Endothelial cell (in vitro differentiated cells): ENCODE results near the gene AP2A2. TPM values are rescaled to one million over a fixed set of nuclear protein-coding genes. Genes with fewer than 3 reads are reported as not detected.

Experiments used
- DNase-seq: peaks from one replicate; pipeline ENCODE4 v3.0.0; 2021; ENCODE audit warnings: low spot score
- H3K27ac Mint-ChIP-seq: one replicate; pipeline ENCODE4 v1.8.0; 2021; ENCODE audit warnings: mixed read lengths, inconsistent platforms; ENCODE audit not compliant: unreplicated experiment
- H3K27me3 Mint-ChIP-seq: one replicate; pipeline ENCODE4 v1.8.0; 2021; ENCODE audit warnings: mild to moderate bottlenecking, moderate library complexity, mixed read lengths, inconsistent platforms; ENCODE audit not compliant: unreplicated experiment
- H3K36me3 Mint-ChIP-seq: one replicate; pipeline ENCODE4 v1.8.0; 2021; ENCODE audit warnings: mild to moderate bottlenecking, low read depth, mixed read lengths, inconsistent platforms; ENCODE audit not compliant: unreplicated experiment
- H3K4me1 Mint-ChIP-seq: one replicate; pipeline ENCODE4 v1.8.0; 2021; ENCODE audit warnings: mild to moderate bottlenecking, mixed read lengths, inconsistent platforms; ENCODE audit not compliant: unreplicated experiment
- H3K4me3 Mint-ChIP-seq: one replicate; pipeline ENCODE4 v1.8.0; 2021; ENCODE audit warnings: mild to moderate bottlenecking, mixed read lengths, inconsistent platforms; ENCODE audit not compliant: unreplicated experiment
- H3K9me3 Mint-ChIP-seq: one replicate; pipeline ENCODE4 v1.8.0; 2021; ENCODE audit warnings: mixed read lengths, inconsistent platforms; ENCODE audit not compliant: unreplicated experiment
- total RNA-seq: library from RNA; stranded (reverse); fragmentation: NEBNext Ultra II Directional; extraction: Animal tissue kit (Norgen Biotek cat#: 25700); gene quantifications from one replicate; pipeline ENCODE4 v1.2.1, GENCODE V29; 2021; ENCODE audit not compliant: unreplicated experiment
- TF ChIP-seq, protein P1 (sequence below): fragments of 200-600 bp; sonication (generic); IDR thresholded peaks from one replicate; pipeline ENCODE4 v1.5.0; 2021; ENCODE audit warnings: antibody characterized with exemption; ENCODE audit not compliant: unreplicated experiment

Gene AP2A2
- total RNA-seq, 1 donor from 2014 or later = 287 TPM

GRCh38 chr11:1008803-1009145 lies 83.1 kb downstream of the AP2A2 start:
- DNase-seq = no peak
- Mint-ChIP-seq H3K4me3 (no peak overlapping the region), H3K36me3 (peaks cover 58% of the 10 kb centered on the region), H3K27me3 (peaks cover 27% of the 10 kb centered on the region), H3K4me1 (no peaks in the 10 kb centered on the region), H3K9me3 (no peaks in the 10 kb centered on the region), H3K27ac (no peak overlapping the region)
- TF ChIP-seq, protein P1, sequence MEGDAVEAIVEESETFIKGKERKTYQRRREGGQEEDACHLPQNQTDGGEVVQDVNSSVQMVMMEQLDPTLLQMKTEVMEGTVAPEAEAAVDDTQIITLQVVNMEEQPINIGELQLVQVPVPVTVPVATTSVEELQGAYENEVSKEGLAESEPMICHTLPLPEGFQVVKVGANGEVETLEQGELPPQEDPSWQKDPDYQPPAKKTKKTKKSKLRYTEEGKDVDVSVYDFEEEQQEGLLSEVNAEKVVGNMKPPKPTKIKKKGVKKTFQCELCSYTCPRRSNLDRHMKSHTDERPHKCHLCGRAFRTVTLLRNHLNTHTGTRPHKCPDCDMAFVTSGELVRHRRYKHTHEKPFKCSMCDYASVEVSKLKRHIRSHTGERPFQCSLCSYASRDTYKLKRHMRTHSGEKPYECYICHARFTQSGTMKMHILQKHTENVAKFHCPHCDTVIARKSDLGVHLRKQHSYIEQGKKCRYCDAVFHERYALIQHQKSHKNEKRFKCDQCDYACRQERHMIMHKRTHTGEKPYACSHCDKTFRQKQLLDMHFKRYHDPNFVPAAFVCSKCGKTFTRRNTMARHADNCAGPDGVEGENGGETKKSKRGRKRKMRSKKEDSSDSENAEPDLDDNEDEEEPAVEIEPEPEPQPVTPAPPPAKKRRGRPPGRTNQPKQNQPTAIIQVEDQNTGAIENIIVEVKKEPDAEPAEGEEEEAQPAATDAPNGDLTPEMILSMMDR = no peak

- Mint-ChIP-seq H3K27ac (peak overlapping the region; percentile 57), H3K9me3 (no peaks in the 10 kb centered on the region), H3K27me3 (peaks cover 29% of the 10 kb centered on the region), H3K4me3 (peak overlapping the region; percentile 79), H3K4me1 (no peaks in the 10 kb centered on the region), H3K36me3 (peaks cover 54% of the 10 kb centered on the region)
- TF ChIP-seq, protein P1 = no peak
- no peak for DNase-seq
Measured at GRCh38 chr11:1009371-1009770, 83.7 kb downstream of the AP2A2 start.

- Mint-ChIP-seq H3K4me1 (no peaks in the 10 kb centered on the region), H3K27ac (peak overlapping the region; percentile 57), H3K27me3 (peaks cover 32% of the 10 kb centered on the region), H3K9me3 (no peaks in the 10 kb centered on the region), H3K4me3 (peak overlapping the region; percentile 79), H3K36me3 (peaks cover 51% of the 10 kb centered on the region)
- DNase-seq = no peak
- TF ChIP-seq, protein P1 = no peak
Measured at GRCh38 chr11:1009991-1010390, 84.3 kb downstream of the AP2A2 start.

GRCh38 chr11:1010551-1011319 lies 85.1 kb downstream of the AP2A2 start:
- H3K4me1 Mint-ChIP-seq = no peaks in the 10 kb centered on the region
- peaks cover 50% of the 10 kb centered on the region for H3K36me3 Mint-ChIP-seq
- TF ChIP-seq, protein P1 = no peak
- H3K9me3 Mint-ChIP-seq = no peaks in the 10 kb centered on the region
- H3K27ac Mint-ChIP-seq = peak overlapping the region; percentile 12
- DNase-seq = no peak
- H3K27me3 Mint-ChIP-seq = peaks cover 40% of the 10 kb centered on the region
- H3K4me3 Mint-ChIP-seq = peak overlapping the region; percentile 79

DNA sequence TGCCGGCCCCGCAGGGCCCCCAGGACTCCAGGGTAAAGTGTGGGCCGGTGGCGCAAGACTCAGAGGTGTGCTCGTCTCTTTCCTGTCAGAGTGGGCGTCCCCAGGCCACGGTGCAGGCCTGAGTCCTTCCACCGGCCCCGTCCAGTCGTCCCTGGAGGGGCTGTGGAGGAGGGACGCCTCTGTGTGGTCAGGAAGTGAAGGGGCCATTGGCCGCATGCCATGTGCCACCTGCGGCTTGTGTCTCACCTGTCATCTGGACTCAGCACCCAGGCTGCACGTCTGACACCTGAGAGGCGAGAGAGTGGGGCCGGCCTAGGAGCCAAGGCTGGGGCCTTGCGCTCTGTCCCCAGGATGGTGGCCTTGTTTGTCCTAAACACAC lies 85.6 kb downstream of the AP2A2 start:
- peaks cover under 1% of the 10 kb centered on the region for H3K9me3 Mint-ChIP-seq
- H3K4me1 Mint-ChIP-seq = no peaks in the 10 kb centered on the region
- no peak for DNase-seq
- TF ChIP-seq, protein P1 = no peak
- H3K27ac Mint-ChIP-seq = no peak overlapping the region
- peaks cover 50% of the 10 kb centered on the region for H3K36me3 Mint-ChIP-seq
- H3K27me3 Mint-ChIP-seq = peaks cover 43% of the 10 kb centered on the region
- H3K4me3 Mint-ChIP-seq = no peak overlapping the region
